GM13977 (cell line): ENCODE results near the gene SAMD14.

Source experiments
- DNase-seq: peaks from one replicate; pipeline ENCODE4 v3.0.0; 2012; ENCODE audit warnings: low spot score
- in situ Hi-C: fragments of 300-500 bp; cut with MboI; formaldehyde crosslinking; loops from one replicate; pipeline ENCODE4 v1.12.0; 2022; ENCODE audit warnings: low sequenced_read_pairs, low pct_unique_long_range_greater_than_20kb, mixed read lengths, inconsistent platforms; ENCODE audit not compliant: unreplicated experiment
- TF ChIP-seq, protein P1 (sequence below): IDR thresholded peaks from 2 replicates; pipeline ENCODE4 v1.5.1; 2012; ENCODE audit warnings: mild to moderate bottlenecking, control low read depth; ENCODE audit not compliant: insufficient read depth; ENCODE audit errors: extremely low read depth, missing control alignments

Gene SAMD14

GRCh38 chr17:50117202-50118051, 12.5 kb downstream of the SAMD14 start:
- in situ Hi-C loops = no loop called here
- TF ChIP-seq, protein P1, sequence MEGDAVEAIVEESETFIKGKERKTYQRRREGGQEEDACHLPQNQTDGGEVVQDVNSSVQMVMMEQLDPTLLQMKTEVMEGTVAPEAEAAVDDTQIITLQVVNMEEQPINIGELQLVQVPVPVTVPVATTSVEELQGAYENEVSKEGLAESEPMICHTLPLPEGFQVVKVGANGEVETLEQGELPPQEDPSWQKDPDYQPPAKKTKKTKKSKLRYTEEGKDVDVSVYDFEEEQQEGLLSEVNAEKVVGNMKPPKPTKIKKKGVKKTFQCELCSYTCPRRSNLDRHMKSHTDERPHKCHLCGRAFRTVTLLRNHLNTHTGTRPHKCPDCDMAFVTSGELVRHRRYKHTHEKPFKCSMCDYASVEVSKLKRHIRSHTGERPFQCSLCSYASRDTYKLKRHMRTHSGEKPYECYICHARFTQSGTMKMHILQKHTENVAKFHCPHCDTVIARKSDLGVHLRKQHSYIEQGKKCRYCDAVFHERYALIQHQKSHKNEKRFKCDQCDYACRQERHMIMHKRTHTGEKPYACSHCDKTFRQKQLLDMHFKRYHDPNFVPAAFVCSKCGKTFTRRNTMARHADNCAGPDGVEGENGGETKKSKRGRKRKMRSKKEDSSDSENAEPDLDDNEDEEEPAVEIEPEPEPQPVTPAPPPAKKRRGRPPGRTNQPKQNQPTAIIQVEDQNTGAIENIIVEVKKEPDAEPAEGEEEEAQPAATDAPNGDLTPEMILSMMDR = peak; percentile 57
- peak; percentile 79 for DNase-seq

GRCh38 chr17:50115756-50116155, 14.2 kb downstream of the SAMD14 start:
- DNase-seq = no peak
- in situ Hi-C loops = no loop called here
- TF ChIP-seq, protein P1 = no peak

DNA sequence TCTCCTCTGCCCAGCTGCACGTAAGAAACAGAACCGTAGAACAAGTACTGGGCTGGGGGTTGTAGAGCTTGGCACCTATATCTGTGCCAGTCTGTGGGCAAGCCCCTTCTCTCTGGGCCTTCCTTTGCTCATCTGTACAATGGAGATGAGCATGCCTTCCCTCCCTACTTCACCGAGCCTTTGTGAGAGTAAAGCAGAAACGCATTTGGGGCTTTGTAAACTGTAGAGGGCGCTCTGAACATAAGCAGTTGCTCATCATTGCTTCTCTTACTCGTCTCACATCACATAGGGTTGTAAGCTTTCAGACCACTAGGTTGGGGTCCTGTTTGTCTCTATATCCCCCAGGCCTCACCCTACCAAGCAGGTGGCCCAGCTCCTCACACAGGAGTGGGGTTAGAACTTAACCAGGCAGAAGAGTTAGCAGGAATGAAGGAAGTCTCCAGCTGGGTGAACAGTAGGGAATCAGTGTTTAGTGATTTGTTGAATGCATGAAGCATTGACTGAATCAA, 15.1 kb downstream of the SAMD14 start:
- DNase-seq = peak; percentile 80
- TF ChIP-seq, protein P1 = peak; percentile 79
- in situ Hi-C loops = no loop called here

GRCh38 chr17:50114401-50114800, 15.6 kb downstream of the SAMD14 start:
- TF ChIP-seq, protein P1 = no peak
- no peak for DNase-seq
- in situ Hi-C loops = no loop called here

DNA sequence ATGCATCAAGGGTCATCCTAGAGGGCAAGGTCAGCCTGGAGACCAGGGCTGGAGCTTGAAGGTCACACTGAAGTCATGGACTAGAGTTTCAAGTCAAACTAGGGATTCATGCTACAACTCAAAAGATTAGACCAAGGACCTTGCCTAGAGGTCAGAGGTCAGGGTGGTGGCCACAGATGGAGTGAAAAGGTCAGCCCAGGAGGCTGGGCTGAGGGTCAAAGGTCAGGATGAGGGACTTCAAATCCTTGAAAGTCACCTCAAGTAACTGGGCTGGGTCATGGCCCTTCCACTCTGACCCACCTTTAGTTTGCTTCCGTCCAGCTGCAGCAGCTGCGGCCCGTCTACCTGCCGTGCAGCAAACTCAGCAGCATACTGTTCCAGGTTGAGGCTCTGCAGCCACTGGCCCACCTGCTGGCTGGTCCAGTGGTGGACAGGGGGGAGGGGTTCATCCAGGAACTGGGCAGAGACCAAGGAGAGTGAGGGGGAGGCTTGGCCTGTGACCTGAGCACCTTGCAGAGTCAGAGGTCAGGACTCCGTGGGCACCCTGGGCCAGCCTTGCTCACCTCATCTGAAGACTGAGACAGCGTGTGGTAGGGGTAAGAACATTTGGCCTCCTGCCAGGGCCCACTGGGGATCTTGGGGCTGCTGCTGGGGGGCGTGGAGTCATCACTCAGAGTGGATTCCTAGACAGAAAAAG, 16.2 kb downstream of the SAMD14 start:
- TF ChIP-seq, protein P1 = no peak
- in situ Hi-C loops = no loop called here
- no peak for DNase-seq

GRCh38 chr17:50112694-50113093, 17.3 kb downstream of the SAMD14 start:
- TF ChIP-seq, protein P1 = no peak
- DNase-seq = no peak
- in situ Hi-C loops = no loop called here
